IPS-NIHi7 (cell line): ENCODE data around the gene AGMAT.
"Not testable (repeated sequence)": the region's sequence is repeated elsewhere in the genome, so short reads cannot be mapped to it uniquely, and the experiment has no call there.

ENCODE experiments used
- DNase-seq: peaks from one replicate; pipeline ENCODE4 v3.0.0; 2012; ENCODE audit warnings: mixed read lengths; ENCODE audit errors: extremely low spot score

The AGMAT gene

GRCh38 chr1:15616373-15617172 lies 31.7 kb upstream of the AGMAT start:
- peak; percentile 52 for DNase-seq

- DNase-seq, result no peak
These were observed 25.3 kb upstream of the AGMAT start for GRCh38 chr1:15610167-15610566.

- no peak for DNase-seq
These were observed 24.8 kb upstream of the AGMAT start for GRCh38 chr1:15609631-15610030.

- no peak for DNase-seq
These were observed 20.8 kb upstream of the AGMAT start for GRCh38 chr1:15605398-15606383.

- DNase-seq, result not testable (repeated sequence)
These were observed 19.5 kb upstream of the AGMAT start for GRCh38 chr1:15604400-15604799.

- DNase-seq, result not testable (repeated sequence)
These were observed 19.1 kb upstream of the AGMAT start for GRCh38 chr1:15603966-15604282.

GRCh38 chr1:15603050-15603965 lies 18.5 kb upstream of the AGMAT start:
- DNase-seq, result peak; percentile 97

GRCh38 chr1:15598436-15598835 lies 13.6 kb upstream of the AGMAT start:
- DNase-seq, result no peak

GRCh38 chr1:15595809-15596617 lies 11.2 kb upstream of the AGMAT start:
- DNase-seq, result no peak

GRCh38 chr1:15592285-15592684 lies 7.4 kb upstream of the AGMAT start:
- no peak for DNase-seq

- DNase-seq, result no peak
These were observed 1.7 kb downstream of the AGMAT start for GRCh38 chr1:15583016-15583706.

GRCh38 chr1:15579683-15580047 lies 5.2 kb downstream of the AGMAT start:
- no peak for DNase-seq

GRCh38 chr1:15578921-15579682 lies 5.7 kb downstream of the AGMAT start:
- no peak for DNase-seq

- DNase-seq, result no peak
These were observed 7.2 kb downstream of the AGMAT start for GRCh38 chr1:15577691-15578090.

- no peak for DNase-seq
These were observed 9.2 kb downstream of the AGMAT start for GRCh38 chr1:15575549-15576150.

GRCh38 chr1:15574741-15575140 lies 10.1 kb downstream of the AGMAT start:
- no peak for DNase-seq

- no peak for DNase-seq
These were observed 11.4 kb downstream of the AGMAT start for GRCh38 chr1:15573477-15573876.

GRCh38 chr1:15571266-15571665 lies 13.6 kb downstream of the AGMAT start:
- DNase-seq, result no peak

- no peak for DNase-seq
These were observed 14.0 kb downstream of the AGMAT start for GRCh38 chr1:15570861-15571260.
